K562 (cell line): ENCODE measurements around the gene MCU. TPM values are rescaled to one million over a fixed set of nuclear protein-coding genes. Genes with fewer than 3 reads are reported as not detected.
A peak's percentile ranks its signal among the peaks of the same experiment; 100 is the strongest.

Source experiments
- ARNT ChIP-seq, 2 experiments: fragments of 450-650 bp; IDR thresholded peaks; 2 replicates each; pipeline ENCODE4 v1.6.1; 2016; ENCODE audit warnings: mild to moderate bottlenecking in 1 of 2
- ATF7 ChIP-seq: fragments of 450-650 bp; IDR thresholded peaks from 2 replicates; pipeline ENCODE4 v1.7.1; 2014; ENCODE audit warnings: mild to moderate bottlenecking, moderate library complexity
- CREB3L1 ChIP-seq: fragments of 450-650 bp; IDR thresholded peaks from 2 replicates; pipeline ENCODE4 v1.6.1; 2014; ENCODE audit warnings: low read depth, mild to moderate bottlenecking, moderate library complexity, borderline replicate concordance
- ETV6 ChIP-seq, 3 experiments: fragments of 150-350 bp in 1 of 3; sonication (generic) in 1 of 3; formaldehyde crosslinking in 1 of 3; IDR thresholded peaks; 2 replicates each; pipeline versions ENCODE4 v1.6.1 to v1.8.0; 2014 to 2022; ENCODE audit warnings: borderline replicate concordance in 2 of 3, low read depth in 2 of 3, antibody characterized with exemption in 1 of 3, low read length in 1 of 3, mild to moderate bottlenecking in 1 of 3, missing genetic modification reagents in 1 of 3
- HDAC3 ChIP-seq: fragments of 450-650 bp; IDR thresholded peaks from 2 replicates; pipeline ENCODE4 v1.6.1; 2018; ENCODE audit warnings: borderline replicate concordance, mild to moderate bottlenecking, moderate library complexity; ENCODE audit not compliant: partially characterized antibody
- MCM2 ChIP-seq: fragments of 450-650 bp; IDR thresholded peaks from 2 replicates; pipeline ENCODE4 v1.6.1; 2017; ENCODE audit warnings: low read depth, mild to moderate bottlenecking
- MEIS2 ChIP-seq: fragments of 450-650 bp; IDR thresholded peaks from 2 replicates; pipeline ENCODE4 v1.6.1; 2014; ENCODE audit warnings: mild to moderate bottlenecking; ENCODE audit not compliant: partially characterized antibody
- MYNN ChIP-seq, 2 experiments: sonication (generic); formaldehyde crosslinking in 1 of 2; IDR thresholded peaks; 2 replicates each; pipeline versions ENCODE4 v1.5.0 to v1.6.1; 2016 to 2020; ENCODE audit warnings: antibody characterized with exemption in 1 of 2, missing genetic modification reagents in 1 of 2
- NCOA2 ChIP-seq, 2 experiments: fragments of 450-650 bp; IDR thresholded peaks; 2 replicates each; pipeline ENCODE4 v1.6.1; 2018; ENCODE audit warnings: mild to moderate bottlenecking in 2 of 2, moderate library complexity in 1 of 2; ENCODE audit not compliant: partially characterized antibody in 2 of 2
- NCOA6 ChIP-seq: fragments of 450-650 bp; IDR thresholded peaks from 2 replicates; pipeline ENCODE4 v1.6.1; 2017; ENCODE audit warnings: mild to moderate bottlenecking
- SMARCA4 ChIP-seq: fragments of 450-650 bp; IDR thresholded peaks from 2 replicates; pipeline ENCODE4 v1.6.1; 2016
- TGIF2 ChIP-seq: sonication (generic); formaldehyde crosslinking; IDR thresholded peaks from 2 replicates; pipeline ENCODE4 v1.8.1; 2022; ENCODE audit warnings: mild to moderate bottlenecking, missing genetic modification reagents, moderate library complexity
- XRCC3 ChIP-seq: fragments of 450-650 bp; IDR thresholded peaks from 2 replicates; pipeline ENCODE4 v1.6.1; 2017; ENCODE audit warnings: mild to moderate bottlenecking, moderate library complexity
- ZNF354B ChIP-seq: fragments of 250-450 bp; sonication (Bioruptor Pico); IDR thresholded peaks from 2 replicates; pipeline ENCODE4 v1.4.0; 2020
- polyA plus RNA-seq, 8 experiments: library from polyadenylated mRNA; depleted of rRNA in 4 of 8; stranded (reverse) in 5 of 8; unstranded in 3 of 8; fragments of >200 nt; fragmentation: Nextera tagmentation in 2 of 8; fragmentation: Illumina TruSeq in 1 of 8; extraction: Ambion mirVana in 2 of 8; extraction: Trizol in 1 of 8; gene quantifications; 2 replicates each; pipeline versions ENCODE4 v1.2.1 to v1.2.3, GENCODE V29; 2011 to 2014; ENCODE audit warnings: inconsistent platforms in 1 of 8, missing spikeins in 1 of 8
- total RNA-seq, 7 experiments: library from RNA; depleted of rRNA in 6 of 7; stranded (reverse); fragments of >200 nt in 6 of 7; fragmentation: Illumina TruSeq in 2 of 7; extraction: Trizol in 2 of 7; gene quantifications; 2 replicates each; pipeline versions ENCODE4 v1.2.1 to v1.2.3, GENCODE V29; 2011 to 2021; ENCODE audit warnings: low replicate concordance in 1 of 7
- TF ChIP-seq, protein P1 (sequence below): fragments of 450-650 bp; IDR thresholded peaks from 2 replicates; pipeline ENCODE4 v1.6.1; 2016; ENCODE audit warnings: mild to moderate bottlenecking, moderate library complexity

Gene MCU
- total and polyA plus RNA-seq, 9 of the 15 experiments (the other 6 are each of a cell fraction or from before 2014, with no cell fraction given): 8.2 to 88.8 (median 21.3) TPM

DNA sequence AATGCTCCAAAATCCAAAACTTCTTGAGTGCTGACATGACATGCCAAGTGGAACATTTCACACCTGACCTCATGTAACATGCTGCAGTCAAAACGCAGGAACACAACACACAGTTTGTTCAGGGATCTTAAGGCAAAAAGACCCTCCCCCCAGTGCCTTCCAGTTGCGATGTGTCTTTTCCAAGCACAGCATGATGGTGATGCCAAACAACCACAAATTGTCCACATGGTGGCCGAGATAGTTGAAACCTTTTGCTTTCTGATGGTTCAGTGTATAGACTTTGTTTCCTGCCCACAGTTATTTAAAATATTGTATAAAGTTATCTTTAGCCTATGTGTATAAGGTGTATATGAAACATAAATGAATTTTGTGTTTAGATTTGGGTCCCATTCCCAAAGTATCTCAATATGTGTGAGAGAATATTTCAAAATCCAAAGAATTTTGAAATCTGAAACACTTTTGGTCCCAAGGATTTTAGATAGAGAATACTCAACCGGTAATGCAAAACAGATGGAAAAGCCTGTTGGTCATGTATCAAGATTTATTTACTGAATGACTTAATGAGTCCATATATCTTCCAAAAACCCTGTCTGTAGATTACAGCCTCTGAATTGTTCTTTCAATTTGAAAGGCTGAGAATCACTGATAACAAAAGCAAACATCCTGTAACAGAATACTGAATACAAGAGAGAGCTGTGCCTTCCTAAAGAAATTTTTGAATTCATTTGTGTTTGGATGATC, 108.2 kb downstream of the MCU start (continued):
- TF ChIP-seq MEIS2 (peak; percentile 99), SMARCA4 (peak; percentile 91), ATF7 (peak; percentile 75), ARNT (IDR thresholded peaks at IDR 0.05) (0 out of 4 replicates have a peak, but pooled peaks of 1 of the 2 experiments have one; percentile 31), ZNF354B (CRISPR knock-in tag) (no peak), XRCC3 (no peak), ETV6 (IDR thresholded peaks at IDR 0.05; ENCODE audit: borderline replicate concordance in 1 of 2, low read depth in 2 of 2, low read length in 1 of 2) (no peak), ETV6 (CRISPR knock-in tag; IDR thresholded peaks at IDR 0.05; ENCODE audit: borderline replicate concordance) (no peak), MCM2 (no peak), NCOA6 (no peak), TGIF2 (CRISPR knock-in tag) (no peak), MYNN (IDR thresholded peaks at IDR 0.05) (no peak), MYNN (CRISPR knock-in tag; IDR thresholded peaks at IDR 0.05) (no peak), NCOA2 (IDR thresholded peaks at IDR 0.05; ENCODE audit: partially characterized antibody in 2 of 2) (peak in 1 of 2 experiments; percentile 23), CREB3L1 (no peak), HDAC3 (peak; percentile 83)
- TF ChIP-seq, protein P1, sequence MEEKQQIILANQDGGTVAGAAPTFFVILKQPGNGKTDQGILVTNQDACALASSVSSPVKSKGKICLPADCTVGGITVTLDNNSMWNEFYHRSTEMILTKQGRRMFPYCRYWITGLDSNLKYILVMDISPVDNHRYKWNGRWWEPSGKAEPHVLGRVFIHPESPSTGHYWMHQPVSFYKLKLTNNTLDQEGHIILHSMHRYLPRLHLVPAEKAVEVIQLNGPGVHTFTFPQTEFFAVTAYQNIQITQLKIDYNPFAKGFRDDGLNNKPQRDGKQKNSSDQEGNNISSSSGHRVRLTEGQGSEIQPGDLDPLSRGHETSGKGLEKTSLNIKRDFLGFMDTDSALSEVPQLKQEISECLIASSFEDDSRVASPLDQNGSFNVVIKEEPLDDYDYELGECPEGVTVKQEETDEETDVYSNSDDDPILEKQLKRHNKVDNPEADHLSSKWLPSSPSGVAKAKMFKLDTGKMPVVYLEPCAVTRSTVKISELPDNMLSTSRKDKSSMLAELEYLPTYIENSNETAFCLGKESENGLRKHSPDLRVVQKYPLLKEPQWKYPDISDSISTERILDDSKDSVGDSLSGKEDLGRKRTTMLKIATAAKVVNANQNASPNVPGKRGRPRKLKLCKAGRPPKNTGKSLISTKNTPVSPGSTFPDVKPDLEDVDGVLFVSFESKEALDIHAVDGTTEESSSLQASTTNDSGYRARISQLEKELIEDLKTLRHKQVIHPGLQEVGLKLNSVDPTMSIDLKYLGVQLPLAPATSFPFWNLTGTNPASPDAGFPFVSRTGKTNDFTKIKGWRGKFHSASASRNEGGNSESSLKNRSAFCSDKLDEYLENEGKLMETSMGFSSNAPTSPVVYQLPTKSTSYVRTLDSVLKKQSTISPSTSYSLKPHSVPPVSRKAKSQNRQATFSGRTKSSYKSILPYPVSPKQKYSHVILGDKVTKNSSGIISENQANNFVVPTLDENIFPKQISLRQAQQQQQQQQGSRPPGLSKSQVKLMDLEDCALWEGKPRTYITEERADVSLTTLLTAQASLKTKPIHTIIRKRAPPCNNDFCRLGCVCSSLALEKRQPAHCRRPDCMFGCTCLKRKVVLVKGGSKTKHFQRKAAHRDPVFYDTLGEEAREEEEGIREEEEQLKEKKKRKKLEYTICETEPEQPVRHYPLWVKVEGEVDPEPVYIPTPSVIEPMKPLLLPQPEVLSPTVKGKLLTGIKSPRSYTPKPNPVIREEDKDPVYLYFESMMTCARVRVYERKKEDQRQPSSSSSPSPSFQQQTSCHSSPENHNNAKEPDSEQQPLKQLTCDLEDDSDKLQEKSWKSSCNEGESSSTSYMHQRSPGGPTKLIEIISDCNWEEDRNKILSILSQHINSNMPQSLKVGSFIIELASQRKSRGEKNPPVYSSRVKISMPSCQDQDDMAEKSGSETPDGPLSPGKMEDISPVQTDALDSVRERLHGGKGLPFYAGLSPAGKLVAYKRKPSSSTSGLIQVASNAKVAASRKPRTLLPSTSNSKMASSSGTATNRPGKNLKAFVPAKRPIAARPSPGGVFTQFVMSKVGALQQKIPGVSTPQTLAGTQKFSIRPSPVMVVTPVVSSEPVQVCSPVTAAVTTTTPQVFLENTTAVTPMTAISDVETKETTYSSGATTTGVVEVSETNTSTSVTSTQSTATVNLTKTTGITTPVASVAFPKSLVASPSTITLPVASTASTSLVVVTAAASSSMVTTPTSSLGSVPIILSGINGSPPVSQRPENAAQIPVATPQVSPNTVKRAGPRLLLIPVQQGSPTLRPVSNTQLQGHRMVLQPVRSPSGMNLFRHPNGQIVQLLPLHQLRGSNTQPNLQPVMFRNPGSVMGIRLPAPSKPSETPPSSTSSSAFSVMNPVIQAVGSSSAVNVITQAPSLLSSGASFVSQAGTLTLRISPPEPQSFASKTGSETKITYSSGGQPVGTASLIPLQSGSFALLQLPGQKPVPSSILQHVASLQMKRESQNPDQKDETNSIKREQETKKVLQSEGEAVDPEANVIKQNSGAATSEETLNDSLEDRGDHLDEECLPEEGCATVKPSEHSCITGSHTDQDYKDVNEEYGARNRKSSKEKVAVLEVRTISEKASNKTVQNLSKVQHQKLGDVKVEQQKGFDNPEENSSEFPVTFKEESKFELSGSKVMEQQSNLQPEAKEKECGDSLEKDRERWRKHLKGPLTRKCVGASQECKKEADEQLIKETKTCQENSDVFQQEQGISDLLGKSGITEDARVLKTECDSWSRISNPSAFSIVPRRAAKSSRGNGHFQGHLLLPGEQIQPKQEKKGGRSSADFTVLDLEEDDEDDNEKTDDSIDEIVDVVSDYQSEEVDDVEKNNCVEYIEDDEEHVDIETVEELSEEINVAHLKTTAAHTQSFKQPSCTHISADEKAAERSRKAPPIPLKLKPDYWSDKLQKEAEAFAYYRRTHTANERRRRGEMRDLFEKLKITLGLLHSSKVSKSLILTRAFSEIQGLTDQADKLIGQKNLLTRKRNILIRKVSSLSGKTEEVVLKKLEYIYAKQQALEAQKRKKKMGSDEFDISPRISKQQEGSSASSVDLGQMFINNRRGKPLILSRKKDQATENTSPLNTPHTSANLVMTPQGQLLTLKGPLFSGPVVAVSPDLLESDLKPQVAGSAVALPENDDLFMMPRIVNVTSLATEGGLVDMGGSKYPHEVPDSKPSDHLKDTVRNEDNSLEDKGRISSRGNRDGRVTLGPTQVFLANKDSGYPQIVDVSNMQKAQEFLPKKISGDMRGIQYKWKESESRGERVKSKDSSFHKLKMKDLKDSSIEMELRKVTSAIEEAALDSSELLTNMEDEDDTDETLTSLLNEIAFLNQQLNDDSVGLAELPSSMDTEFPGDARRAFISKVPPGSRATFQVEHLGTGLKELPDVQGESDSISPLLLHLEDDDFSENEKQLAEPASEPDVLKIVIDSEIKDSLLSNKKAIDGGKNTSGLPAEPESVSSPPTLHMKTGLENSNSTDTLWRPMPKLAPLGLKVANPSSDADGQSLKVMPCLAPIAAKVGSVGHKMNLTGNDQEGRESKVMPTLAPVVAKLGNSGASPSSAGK: no peak; the same call in 1 of the 2 replicates
